Fibroblast of lung (primary cell): ENCODE data around the gene AEN. TPM values are rescaled to one million over a fixed set of nuclear protein-coding genes. Genes with fewer than 3 reads are reported as not detected.

Experiments
- DNase-seq, 2 donors: peaks; one replicate each; pipeline versions ENCODE4 v3.0.0 to v3.0.0-alpha.2; 2010; ENCODE audit warnings: low read depth in 2 of 2
- H2AFZ ChIP-seq: 2 replicates; pipeline ENCODE4 v1.5.1; 2012; ENCODE audit warnings: low read length, control low read depth, inconsistent platforms
- H3K27ac ChIP-seq: 2 replicates; pipeline ENCODE4 v1.5.1; 2011; ENCODE audit warnings: low read length, control low read depth; ENCODE audit not compliant: insufficient read depth
- H3K27me3 ChIP-seq: 2 replicates; pipeline ENCODE4 v1.5.1; 2011; ENCODE audit warnings: mild to moderate bottlenecking, low read length; ENCODE audit not compliant: control insufficient read depth, insufficient read depth
- H3K36me3 ChIP-seq: 2 replicates; pipeline ENCODE4 v1.5.1; 2011; ENCODE audit warnings: low read length; ENCODE audit not compliant: control insufficient read depth, insufficient read depth
- H3K4me1 ChIP-seq: 2 replicates; pipeline ENCODE4 v1.5.1; 2011; ENCODE audit warnings: low read length; ENCODE audit not compliant: control insufficient read depth, insufficient read depth; ENCODE audit errors: extremely low read depth
- H3K4me2 ChIP-seq: 2 replicates; pipeline ENCODE4 v1.5.1; 2011; ENCODE audit warnings: low read length, control low read depth; ENCODE audit not compliant: insufficient read depth; ENCODE audit errors: extremely low read depth
- H3K4me3 ChIP-seq, 4 experiments: fragments of 200-600 bp in 1 of 4; sonication (generic) in 1 of 4; replicated peaks in 1 of 4; 2 replicates each; pipeline ENCODE4 v1.5.1; 2011 to 2016; ENCODE audit warnings: low read length in 4 of 4, low read depth in 3 of 4, mild to moderate bottlenecking in 3 of 4, control low read depth in 2 of 4, inconsistent platforms in 1 of 4, mixed read lengths in 1 of 4; ENCODE audit not compliant: insufficient read depth in 1 of 4; ENCODE audit errors: control extremely low read depth in 1 of 4
- H3K79me2 ChIP-seq: 2 replicates; pipeline ENCODE4 v1.5.1; 2012; ENCODE audit warnings: mild to moderate bottlenecking, low read length, inconsistent platforms; ENCODE audit not compliant: control insufficient read depth, insufficient read depth
- H3K9ac ChIP-seq: 2 replicates; pipeline ENCODE4 v1.5.1; 2011; ENCODE audit warnings: mild to moderate bottlenecking, low read length, control low read depth; ENCODE audit not compliant: insufficient read depth
- H3K9me3 ChIP-seq: 2 replicates; pipeline ENCODE4 v1.5.1; 2012; ENCODE audit warnings: low read depth, low read length; ENCODE audit not compliant: control insufficient read depth, insufficient read depth
- H4K20me1 ChIP-seq: 2 replicates; pipeline ENCODE4 v1.5.1; 2011; ENCODE audit warnings: low read length; ENCODE audit not compliant: control insufficient read depth, insufficient read depth; ENCODE audit errors: extremely low read depth
- CTCF ChIP-seq, 2 donors: IDR thresholded peaks in 1 of 2; conservative IDR thresholded peaks in 1 of 2; 1 replicate in 1 of 2; 2 replicates in 1 of 2; pipeline ENCODE4 v1.5.1; 2011 to 2012; ENCODE audit warnings: low read length in 2 of 2, control low read depth in 1 of 2, inconsistent platforms in 1 of 2, low read depth in 1 of 2, mild to moderate bottlenecking in 1 of 2
- EZH2 ChIP-seq: IDR thresholded peaks from 2 replicates; pipeline ENCODE4 v1.5.1; 2012; ENCODE audit warnings: low read length, control low read depth, mild to moderate bottlenecking; ENCODE audit errors: missing control alignments
- polyA plus RNA-seq, 2 donors: library from polyadenylated mRNA; depleted of rRNA in 1 of 2; stranded (reverse) in 1 of 2; unstranded in 1 of 2; fragments of >200 nt; gene quantifications; 2 replicates each; pipeline ENCODE4 v1.2.1, GENCODE V29; 2011 to 2012; ENCODE audit warnings: missing spikeins in 1 of 2
- total RNA-seq: library from RNA; depleted of rRNA; stranded (reverse); fragments of >200 nt; gene quantifications from 2 replicates; pipeline ENCODE4 v1.2.1, GENCODE V29; 2014

The AEN gene
- total and polyA plus RNA-seq, 2 donors (not counting 1 experiment from before 2014, with no cell fraction given), result 18.5 to 83.7 TPM

GRCh38 chr15:88628018-88628654 lies 7.0 kb downstream of the AEN start:
- no peak overlapping the region for H3K27ac ChIP-seq
- no peak overlapping the region for H3K4me3 ChIP-seq
- H3K9ac ChIP-seq, result no peak overlapping the region
- no peaks in the 10 kb centered on the region for H3K27me3 ChIP-seq
- DNase-seq, result no peak
- no peak overlapping the region for H2AFZ ChIP-seq
- peaks cover 42% of the 10 kb centered on the region for H3K36me3 ChIP-seq
- TF ChIP-seq EZH2 (no peak), CTCF (conservative IDR thresholded peaks at IDR 0.05 in 1 of 2, IDR thresholded peaks at IDR 0.05 in 1 of 2; ENCODE audit: low read depth in 1 of 2, low read length in 2 of 2) (no peak)
- no peaks in the 10 kb centered on the region for H3K9me3 ChIP-seq
- peaks cover 2% of the 10 kb centered on the region for H4K20me1 ChIP-seq
- H3K79me2 ChIP-seq, result peaks cover 86% of the 10 kb centered on the region
- peaks cover 17% of the 10 kb centered on the region for H3K4me1 ChIP-seq
- no peak overlapping the region for H3K4me2 ChIP-seq

- H3K27ac ChIP-seq, result no peak overlapping the region
- H3K79me2 ChIP-seq, result peaks cover 78% of the 10 kb centered on the region
- no peak for DNase-seq
- H2AFZ ChIP-seq, result no peak overlapping the region
- peaks cover 2% of the 10 kb centered on the region for H4K20me1 ChIP-seq
- H3K9ac ChIP-seq, result no peak overlapping the region
- no peak overlapping the region for H3K4me2 ChIP-seq
- peaks cover 8% of the 10 kb centered on the region for H3K4me1 ChIP-seq
- TF ChIP-seq CTCF (conservative IDR thresholded peaks at IDR 0.05 in 1 of 2, IDR thresholded peaks at IDR 0.05 in 1 of 2; ENCODE audit: low read depth in 1 of 2, low read length in 2 of 2) (no peak), EZH2 (no peak)
- H3K9me3 ChIP-seq, result no peaks in the 10 kb centered on the region
- peaks cover 40% of the 10 kb centered on the region for H3K36me3 ChIP-seq
- H3K27me3 ChIP-seq, result no peaks in the 10 kb centered on the region
- no peak overlapping the region for H3K4me3 ChIP-seq
Measured at GRCh38 chr15:88629071-88629470, 7.9 kb downstream of the AEN start.

- H3K36me3 ChIP-seq, result peaks cover 40% of the 10 kb centered on the region
- H4K20me1 ChIP-seq, result peaks cover 2% of the 10 kb centered on the region
- H3K27ac ChIP-seq, result no peak overlapping the region
- no peak overlapping the region for H3K4me3 ChIP-seq
- H3K4me1 ChIP-seq, result peaks cover 4% of the 10 kb centered on the region
- no peak overlapping the region for H3K4me2 ChIP-seq
- no peak for DNase-seq
- TF ChIP-seq CTCF (conservative IDR thresholded peaks at IDR 0.05 in 1 of 2, IDR thresholded peaks at IDR 0.05 in 1 of 2; ENCODE audit: low read depth in 1 of 2, low read length in 2 of 2) (no peak), EZH2 (no peak)
- H2AFZ ChIP-seq, result no peak overlapping the region
- no peaks in the 10 kb centered on the region for H3K9me3 ChIP-seq
- no peaks in the 10 kb centered on the region for H3K27me3 ChIP-seq
- peaks cover 66% of the 10 kb centered on the region for H3K79me2 ChIP-seq
- H3K9ac ChIP-seq, result no peak overlapping the region
Measured at GRCh38 chr15:88630141-88630721, 9.1 kb downstream of the AEN start.
